Stimulated activated CD4-positive, alpha-beta T cell treated with anti-CD3 and anti-CD28 coated beads, Interleukin-15, amount 100 ng/mL, for 48 hours (primary cell): ENCODE measurements around the gene THRSP.
"Not testable (repeated sequence)": the region's sequence is repeated elsewhere in the genome, so short reads cannot be mapped to it uniquely, and the experiment has no call there.

Experiments
- DNase-seq, 2 donors: peaks; one replicate each; pipeline ENCODE4 v3.0.0-alpha.2; 2020; ENCODE audit warnings: low read depth in 2 of 2

THRSP gene, protein sequence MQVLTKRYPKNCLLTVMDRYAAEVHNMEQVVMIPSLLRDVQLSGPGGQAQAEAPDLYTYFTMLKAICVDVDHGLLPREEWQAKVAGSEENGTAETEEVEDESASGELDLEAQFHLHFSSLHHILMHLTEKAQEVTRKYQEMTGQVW

DNA sequence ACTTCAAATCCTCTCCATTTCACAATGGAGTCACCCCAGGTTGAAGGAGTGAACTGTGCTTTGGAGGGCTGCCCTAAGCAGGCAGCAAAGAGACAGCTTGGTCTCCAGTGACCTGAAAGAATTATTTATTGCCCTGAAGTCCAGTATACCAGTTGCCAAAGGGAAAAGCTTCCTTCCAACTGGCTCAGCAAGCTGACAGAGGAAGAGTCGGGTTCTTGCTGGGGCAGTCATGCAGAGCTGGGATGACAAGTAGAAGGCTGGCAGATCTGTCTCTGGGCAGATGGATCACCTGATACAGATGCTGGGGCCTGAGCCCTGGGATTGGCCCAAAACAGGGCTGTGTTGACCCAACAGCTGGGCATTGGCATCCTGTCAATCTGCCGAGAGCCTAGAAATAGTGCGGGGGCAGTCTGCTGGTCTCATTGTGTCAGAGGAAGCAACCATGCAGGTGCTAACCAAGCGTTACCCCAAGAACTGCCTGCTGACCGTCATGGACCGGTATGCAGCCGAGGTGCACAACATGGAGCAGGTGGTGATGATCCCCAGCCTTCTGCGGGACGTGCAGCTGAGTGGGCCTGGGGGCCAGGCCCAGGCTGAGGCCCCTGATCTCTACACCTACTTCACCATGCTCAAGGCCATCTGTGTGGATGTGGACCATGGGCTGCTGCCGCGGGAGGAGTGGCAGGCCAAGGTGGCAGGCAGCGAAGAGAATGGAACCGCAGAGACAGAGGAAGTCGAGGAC, at the start of gene THRSP:
THRSP (plus strand) TSS at position 422 of the 742 bp plus-strand sequence; CDS start at position 443, 21 bp downstream.
- DNase-seq: no peak

DNA sequence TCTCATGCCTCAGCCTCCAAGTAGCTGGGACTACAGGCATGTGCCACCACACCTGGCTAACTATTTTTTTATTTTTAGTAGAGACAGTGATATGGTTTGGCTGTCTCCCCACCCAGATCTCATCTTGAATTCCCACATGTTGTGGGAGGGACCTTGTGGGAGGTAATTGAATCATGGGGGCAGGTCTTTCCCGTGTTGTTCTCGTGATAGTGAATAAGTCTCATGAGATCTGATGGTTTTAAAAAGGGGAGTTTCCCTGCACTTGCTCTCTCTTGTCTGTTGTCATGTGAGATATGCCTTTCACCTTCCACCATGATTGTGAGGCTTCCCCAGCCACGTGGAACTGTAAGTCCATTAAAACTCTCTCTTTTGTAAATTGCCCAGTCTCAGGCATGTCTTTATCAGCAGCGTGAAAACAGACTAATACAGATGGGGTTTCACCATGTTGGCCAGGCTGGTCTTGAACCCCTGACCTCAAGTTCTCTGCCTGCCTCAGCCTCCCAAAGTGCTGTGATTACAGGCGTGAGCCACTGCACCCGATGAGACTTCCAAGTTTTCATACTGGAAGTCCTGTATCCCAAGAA, 48.6 kb upstream of the THRSP start:
- DNase-seq: not testable (repeated sequence)

DNA sequence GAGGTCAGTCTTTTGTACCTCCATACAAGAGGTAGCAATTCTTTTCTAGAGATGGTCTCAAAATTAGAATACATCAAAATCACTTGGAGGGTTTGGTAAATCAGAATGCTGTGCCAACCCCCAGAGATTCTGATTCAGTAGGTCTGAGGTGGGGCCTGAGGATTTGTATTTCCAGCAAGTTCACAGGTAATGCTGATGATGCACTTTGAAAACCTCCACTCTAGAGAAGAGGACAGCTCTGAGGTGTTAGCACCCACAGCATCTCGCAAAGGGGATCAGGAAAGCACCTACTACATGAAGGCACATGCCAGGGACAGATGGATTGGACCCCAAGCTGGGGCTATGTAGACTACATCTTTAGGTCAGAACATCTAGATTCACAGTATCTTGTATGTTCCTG, 47.8 kb upstream of the THRSP start:
- no peak for DNase-seq

DNA sequence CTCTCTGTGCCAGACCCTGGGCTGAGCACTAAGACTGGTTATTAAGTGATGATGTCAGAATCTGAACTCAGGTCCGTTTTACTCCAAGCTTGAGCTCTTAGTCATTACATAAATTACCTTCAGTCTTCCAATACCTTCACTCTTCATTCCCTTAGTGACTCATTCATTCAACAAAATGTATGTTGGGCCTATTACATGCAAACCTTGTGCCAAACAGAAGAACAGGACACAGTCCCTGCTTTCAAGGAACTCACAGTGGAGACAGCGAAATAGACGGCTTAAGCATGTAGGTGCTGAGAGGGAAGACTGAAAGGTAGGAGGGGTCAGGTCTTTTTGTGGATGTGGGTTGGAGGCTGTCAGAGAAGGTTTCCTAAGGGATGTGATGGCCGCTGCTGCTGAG, 43.9 kb upstream of the THRSP start:
- no peak for DNase-seq

DNA sequence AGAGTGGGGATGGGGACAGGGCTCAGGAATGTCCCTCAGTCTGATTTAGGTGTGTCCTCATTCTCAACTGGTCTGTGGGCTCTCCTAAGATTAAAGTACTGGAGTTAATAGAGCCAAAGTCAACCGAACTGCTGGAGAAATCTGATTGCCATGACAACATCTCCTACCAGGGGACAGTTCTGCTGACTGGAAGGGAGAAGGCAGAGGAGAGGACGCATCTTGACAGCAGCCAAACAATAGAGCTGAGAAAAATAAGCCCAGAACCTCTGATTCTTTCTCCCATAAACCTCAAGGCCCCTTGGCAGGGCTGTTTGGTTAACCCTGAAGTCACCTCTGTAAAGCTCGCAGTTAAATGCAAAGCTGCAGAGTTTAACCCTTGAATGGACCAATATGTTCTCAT, 43.4 kb upstream of the THRSP start:
- DNase-seq: no peak

DNA sequence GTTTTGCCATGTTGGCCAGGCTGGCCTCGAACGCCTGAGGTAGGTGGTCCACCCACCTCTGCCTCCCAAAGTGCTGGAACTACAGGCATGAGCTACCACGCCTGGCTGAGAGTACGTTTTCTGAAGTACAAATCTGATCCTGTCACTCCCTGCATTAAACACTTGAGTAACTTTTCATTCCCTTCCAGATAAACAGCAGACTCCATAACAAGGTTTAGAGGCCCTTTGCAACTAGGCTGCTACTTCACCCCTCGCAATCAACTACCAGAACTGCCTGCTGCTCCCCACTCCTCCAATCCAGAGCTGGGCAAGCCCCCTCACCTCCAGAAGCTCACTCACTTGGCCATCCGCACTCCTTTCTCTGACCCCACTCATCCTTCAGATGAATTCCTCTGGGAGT, 42.0 kb upstream of the THRSP start:
- DNase-seq: no peak

DNA sequence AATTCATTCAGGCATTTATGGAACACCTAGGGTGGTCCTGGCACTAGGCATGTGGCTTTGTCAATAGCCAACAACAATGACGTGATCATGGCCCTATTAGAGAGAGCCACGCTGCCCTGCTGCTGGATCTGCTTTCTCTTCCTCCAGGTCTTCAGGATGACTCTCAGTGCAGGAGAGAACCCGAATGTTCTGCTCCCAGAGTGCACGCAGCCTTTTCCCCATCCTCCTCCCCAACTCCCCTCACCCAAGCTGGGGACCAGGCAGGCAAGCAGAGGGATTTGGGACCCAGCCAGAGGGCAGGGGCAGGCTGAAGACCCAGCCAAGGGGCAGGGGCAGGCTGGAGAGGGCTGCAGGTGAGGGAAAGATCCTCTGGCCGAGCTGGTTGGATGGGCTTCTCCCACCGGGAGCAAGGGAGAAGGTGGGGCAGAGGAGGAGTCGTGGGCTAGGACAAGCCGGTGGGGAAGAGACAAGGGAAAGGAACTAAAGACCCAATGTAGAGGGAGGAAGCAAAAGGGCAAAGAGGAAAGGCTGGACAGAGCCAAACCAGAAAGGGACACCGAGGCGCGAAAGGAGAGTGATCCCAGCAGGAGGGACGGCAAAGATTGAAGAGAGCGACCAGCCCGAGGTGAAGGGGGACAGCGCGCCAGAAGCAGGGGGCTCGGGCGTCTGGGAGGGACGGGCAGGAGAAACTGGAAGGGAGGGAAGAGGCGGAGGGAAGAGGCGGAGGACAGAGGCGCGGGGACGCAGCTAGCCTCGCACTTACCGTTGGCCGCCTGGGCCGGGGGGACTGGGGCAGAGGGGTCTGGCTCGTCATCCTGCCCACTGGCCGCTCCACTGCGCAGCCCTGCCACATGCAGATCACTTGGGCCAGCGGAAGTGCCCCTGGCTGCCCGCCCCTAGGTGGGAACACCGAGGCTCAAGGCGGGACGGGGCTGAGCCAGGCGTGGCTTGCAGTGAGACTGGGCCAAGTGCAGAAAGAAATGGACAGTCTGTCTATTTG, 41.0 kb upstream of the THRSP start, which contains the start of gene KCTD14:
KCTD14 (minus strand) TSS at position 880 of the 1,000 bp plus-strand sequence; CDS start at position 853, 27 bp downstream.
- no peak for DNase-seq

DNA sequence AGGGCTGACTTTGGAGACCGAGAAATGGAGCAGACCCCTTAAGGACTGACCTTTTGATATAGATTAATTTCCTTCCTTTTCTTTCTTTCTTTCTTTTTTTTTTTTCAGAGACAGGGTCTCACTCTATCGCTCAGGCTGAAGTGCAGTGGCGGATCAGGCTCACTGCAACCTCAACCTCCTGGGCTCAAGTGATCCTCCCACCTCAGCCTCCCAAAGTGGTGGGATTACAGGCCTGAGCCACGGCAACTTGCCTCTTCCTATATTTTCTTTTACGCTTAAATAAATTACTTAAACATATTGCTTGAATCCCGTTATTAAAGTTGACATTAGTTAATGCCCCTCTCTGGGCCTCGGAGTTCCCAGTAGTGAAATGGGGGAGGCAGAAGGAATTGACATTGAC, 40.2 kb upstream of the THRSP start:
- no peak for DNase-seq

DNA sequence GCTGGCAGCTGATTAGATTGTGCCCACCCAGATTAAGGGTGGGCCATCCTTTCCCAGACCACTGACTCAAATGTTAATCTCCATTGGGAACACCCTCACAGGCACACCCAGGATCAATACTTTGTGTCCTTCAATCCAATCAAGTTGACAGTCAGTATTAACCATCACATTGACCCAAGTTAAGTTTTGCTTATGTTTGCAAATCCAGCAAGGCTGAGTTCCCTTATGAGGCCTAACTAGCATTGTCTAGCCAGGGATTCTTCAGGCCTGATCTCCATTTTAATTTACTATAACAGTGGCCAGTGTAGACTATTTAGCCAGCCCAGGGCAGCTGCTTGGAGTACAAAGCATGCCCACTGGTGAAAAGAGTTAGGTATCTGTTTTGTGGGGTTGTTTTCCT, 38.3 kb upstream of the THRSP start:
- no peak for DNase-seq

DNA sequence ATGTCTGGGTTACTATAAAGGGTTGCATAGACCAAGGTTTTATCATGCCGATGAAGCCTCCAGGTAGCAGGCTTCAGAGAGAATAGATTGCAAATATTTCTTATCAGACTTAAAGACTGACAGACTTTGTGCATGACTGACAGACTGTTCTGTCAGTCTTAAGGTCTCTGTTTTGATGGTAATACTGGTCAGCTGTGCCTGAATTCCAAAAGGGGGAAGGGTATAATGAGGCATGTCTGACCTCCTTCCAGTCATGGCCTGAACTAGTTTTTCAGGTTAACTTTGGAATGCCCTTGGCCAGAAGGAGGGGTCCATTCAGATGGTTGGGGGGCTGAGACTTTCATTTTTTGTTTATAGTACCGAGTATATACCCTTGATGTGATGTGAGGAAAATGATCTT, 35.9 kb upstream of the THRSP start:
- DNase-seq: no peak

DNA sequence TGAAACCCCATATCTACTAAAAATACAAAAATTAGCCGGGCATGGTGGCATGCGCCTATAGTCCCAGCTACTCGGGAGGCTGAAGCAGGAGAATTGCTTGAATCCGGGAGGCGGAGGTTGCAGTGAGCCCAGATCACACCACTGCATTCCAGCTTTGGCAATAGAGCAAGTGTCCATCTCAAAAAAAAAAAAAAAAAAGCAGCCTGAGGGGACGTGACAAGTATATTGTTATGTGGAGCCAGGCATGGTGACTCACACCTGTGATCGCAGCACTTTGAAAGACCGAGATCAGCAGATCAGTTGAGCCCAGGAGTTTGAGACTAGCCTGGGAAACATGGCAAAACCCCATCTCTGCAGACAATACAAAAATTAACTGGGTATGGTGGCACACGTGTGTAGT, 35.2 kb upstream of the THRSP start:
- not testable (repeated sequence) for DNase-seq

DNA sequence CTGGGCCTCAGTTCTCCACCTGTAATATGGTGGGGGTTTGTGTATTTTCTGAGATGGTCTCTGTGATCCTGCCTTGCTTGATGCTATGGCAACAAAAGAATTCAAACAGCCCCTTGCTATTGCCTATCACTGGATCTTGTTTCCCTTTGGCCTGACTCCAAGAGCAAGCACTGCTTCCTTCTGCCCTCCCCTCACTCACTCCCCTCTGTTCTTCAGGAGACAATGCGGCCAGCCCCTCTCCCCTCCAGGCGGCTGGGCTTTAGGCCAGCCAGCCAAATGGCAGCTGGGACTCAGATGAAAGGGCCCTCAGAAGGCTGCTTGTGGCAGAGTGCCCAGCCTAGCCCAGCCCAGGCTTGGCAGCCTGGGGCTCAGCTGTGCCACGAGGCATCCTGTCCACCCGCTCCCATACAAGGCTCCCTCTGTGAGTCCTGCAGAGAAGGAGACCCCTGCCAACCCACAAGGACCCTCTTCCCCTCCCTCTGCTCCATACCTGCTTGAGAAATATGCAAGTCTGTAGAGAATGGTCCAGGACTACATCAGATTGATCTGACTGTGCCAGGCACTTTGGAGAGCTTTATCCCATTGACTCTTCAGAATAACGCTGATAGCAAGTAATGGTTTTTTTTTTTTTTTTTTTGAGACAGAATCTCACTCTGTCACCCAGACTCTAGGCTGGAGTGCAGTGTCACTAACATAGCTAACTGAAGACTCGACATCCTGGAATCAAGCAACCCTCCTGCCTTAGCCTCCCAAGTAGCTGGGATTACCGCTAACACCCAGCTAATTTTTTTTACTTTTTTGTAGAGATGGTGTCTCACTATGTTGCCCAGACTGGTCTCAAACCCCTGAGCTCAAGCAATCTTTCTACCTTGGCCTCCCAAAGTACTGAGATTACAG, 33.0 kb upstream of the THRSP start:
- no peak for DNase-seq

DNA sequence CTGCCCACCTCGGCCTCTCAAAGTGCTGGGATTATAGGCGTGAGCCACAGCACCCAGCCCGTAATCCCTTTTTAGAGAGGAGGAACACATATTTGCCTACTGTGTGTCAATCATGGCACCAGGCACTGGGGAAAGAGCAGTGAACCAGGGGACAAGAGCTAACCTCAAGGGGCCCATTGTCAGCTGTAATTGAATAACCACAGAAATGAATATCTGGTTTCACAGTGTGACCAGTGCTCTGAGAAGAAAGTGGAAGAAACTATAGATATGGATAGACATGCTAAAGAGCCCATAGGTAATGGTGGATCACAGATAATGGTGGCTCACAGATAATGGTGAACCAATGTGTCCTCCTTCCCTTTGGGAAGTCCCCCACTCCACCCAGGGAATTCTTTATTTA, 32.0 kb upstream of the THRSP start:
- no peak for DNase-seq

DNA sequence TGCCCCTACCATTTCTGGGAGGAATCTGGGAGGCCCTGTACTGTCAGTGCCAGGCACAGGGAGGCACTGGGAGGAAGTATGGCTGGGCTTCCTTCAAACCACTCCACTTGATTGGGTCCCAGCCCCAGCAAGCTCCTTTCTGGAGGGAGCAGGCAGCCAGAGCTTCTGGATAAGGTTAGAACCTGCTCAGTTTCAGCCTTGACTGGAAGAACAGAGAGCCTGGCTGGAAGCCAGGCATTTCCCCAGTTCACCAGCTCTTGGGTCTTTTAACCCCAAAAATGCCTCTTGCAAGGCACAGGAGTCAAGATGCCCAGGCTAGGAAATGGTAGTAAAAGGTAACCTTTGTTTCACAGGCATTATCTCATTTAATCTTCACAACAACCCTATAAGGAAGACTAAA, 31.6 kb upstream of the THRSP start:
- no peak for DNase-seq

DNA sequence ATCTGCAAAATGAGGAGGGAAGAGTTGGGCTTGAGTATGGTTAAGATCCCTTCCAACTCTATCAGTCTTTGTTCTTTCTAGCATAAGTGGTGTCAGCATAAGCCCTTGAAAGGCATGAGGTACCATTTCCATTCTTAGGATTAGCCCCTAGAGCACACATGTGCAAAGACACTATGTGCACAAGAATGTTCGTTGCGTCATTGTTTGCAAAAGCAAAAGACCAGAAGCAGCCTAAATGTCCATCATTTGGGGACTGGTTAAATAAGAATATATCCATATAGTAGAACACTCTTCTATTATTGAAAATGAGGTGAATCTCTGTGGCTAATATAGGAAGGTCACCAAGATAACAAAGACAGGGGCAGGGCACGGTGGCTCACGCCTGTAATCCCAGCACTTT, 30.6 kb upstream of the THRSP start:
- no peak for DNase-seq

DNA sequence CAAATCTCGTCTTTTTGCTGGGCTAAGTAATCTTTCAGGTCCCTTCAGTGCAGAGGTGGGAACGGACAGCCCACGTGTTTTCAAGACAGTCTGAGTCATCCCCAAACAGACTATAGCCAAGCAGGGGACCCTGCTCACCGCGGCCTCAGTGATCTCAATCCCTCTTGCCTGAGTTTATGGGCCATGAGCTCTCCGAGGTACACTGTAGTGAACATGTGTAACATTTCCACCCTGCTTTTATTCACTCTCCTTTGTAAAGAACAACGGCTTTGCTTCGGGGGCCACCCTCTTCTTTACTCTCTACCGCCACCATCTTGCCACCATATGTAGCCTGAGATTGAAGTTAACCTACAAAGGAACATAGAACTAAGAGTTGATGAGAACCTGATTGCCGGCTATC, 29.0 kb upstream of the THRSP start:
- DNase-seq: no peak

DNA sequence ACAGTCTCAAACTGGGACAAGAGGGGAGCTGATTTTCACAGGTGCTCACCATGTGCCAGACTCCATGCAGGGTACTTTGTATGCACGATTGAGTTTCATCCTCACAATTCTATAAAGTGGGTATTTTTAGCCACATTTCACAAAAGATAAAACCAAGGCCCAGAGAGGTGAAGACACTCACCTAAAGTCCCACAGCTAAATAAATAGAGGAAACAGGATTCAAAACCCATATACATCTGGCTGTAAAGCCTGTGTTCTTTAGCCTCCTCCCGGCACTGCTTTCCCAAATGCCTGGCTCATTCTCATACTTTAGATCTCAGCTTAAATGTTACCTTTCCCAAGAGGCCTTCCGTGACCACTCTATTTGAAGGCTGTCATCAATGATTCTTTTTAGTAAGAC, 27.3 kb upstream of the THRSP start:
- no peak for DNase-seq

DNA sequence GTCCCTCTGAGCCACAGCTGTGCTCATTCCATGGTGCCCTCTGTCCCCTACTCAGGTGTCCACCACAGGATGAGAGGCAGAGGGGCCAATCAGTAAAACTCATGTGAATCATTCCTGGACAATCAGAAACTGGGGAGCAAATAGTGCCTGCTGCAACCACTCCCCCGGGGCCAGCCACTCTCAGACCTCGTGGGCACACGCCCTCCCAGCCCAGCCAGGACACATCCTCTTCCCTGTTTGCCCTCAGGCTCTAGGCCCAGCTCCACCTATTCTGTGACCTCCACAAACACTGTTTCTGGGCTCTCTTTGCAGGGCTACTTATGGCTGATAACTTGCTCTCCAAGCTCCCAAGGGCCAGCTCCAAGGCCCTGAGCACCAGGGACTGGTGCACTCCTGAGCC, 26.6 kb upstream of the THRSP start:
- DNase-seq: no peak

DNA sequence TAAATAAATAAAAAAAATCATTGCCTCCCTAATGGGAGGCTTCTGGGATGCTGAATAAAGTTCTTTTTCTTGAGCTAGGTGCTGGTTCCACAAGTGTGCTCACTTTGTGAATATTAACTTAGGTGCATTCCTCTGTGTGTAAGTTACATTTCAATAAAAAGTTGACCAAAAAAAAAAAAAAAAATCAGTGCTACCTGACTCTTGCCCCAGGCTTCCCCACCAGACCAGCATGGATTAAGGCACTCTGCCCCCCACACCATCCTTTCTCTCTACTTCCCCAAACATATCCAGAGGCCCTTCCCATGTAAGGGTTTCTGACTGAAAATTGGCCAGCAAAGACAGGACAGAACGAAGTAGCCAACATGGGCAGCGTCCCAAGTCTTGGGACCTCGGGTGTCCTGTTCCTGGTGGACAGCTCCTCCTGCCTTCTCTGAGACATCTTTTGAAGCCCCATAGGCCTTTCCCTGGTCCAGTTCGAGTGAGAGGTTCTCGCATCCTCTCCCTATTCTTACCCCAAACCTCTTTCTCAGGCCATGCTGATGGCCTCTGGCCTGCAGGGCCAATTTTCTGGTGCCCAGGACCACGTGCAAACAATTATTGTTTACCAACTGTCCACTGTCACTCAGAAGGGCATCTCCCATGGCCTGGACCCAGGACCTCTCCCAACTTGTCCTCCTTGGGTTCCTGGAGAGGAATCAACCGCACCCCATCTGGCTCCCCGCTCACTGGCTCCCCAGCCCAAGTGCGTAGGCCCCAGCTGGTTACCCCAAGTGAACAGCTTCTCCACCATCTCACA, 25.6 kb upstream of the THRSP start:
- no peak for DNase-seq

DNA sequence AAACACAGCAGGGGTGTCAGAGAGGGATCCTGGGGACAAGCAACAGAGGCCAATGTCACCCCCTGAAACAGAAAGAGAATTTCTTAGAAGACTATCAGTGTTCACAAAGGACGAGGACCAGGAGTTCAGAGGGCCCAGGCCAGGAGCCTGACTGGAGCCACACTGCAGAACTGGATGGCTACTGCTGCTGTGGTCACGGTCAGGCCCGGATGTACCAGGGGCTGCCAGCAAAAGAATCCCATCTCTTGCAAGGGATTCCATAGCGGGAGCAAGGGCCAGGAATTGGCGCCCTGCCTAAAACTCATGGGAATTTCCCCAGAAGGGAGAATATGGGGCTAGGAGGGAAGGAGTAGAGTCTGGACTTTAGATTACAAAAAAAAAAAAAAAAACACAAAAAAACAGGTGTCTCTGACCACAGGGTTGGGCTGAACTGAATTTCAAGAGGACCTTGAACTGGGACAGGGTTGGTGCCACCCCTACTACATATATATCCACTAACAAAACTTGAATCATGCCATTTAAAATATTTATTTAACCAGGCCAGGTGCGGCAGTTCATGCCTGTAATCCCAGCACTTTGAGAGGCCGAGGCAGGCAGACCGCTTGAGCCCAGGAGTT, 24.9 kb upstream of the THRSP start:
- no peak for DNase-seq
